Stomach (tissue), 9 donors: ENCODE data around the gene SGMS1. TPM values are rescaled to one million over a fixed set of nuclear protein-coding genes. Genes with fewer than 3 reads are reported as not detected.

Source experiments
- DNase-seq, 2 donors: peaks; one replicate each; pipeline versions ENCODE4 v3.0.0 to v3.0.0-alpha.2; 2013 to 2019
- H3K27ac ChIP-seq, 5 donors: fragments of 200-600 bp in 4 of 5; sonication (generic) in 4 of 5; one replicate each; pipeline ENCODE4 v1.5.1; 2013 to 2019; ENCODE audit warnings: mild to moderate bottlenecking in 1 of 5, moderate library complexity in 1 of 5
- H3K27me3 ChIP-seq, 3 donors: fragments of 200-600 bp; sonication (generic); one replicate each; pipeline ENCODE4 v1.5.1; 2017 to 2019; ENCODE audit warnings: mixed run types in 1 of 3
- H3K36me3 ChIP-seq, 4 donors: fragments of 200-600 bp; sonication (generic); 1 replicate in 3 of 4; 2 replicates in 1 of 4; pipeline ENCODE4 v1.5.1; 2016 to 2019
- H3K4me1 ChIP-seq, 4 donors: fragments of 200-600 bp; sonication (generic); one replicate each; pipeline ENCODE4 v1.5.1; 2016 to 2019
- H3K4me3 ChIP-seq, 4 donors: fragments of 200-600 bp; sonication (generic) in 3 of 4; one replicate each; pipeline ENCODE4 v1.5.1; 2016 to 2019; ENCODE audit warnings: mild to moderate bottlenecking in 1 of 4
- H3K9me3 ChIP-seq, 4 donors: fragments of 200-600 bp; sonication (generic); one replicate each; pipeline ENCODE4 v1.5.1; 2016 to 2019
- CTCF ChIP-seq, 7 experiments: fragments of 450-650 bp in 4 of 7; fragments of 200-600 bp in 3 of 7; sonication (generic) in 3 of 7; IDR thresholded peaks; one replicate each; pipeline ENCODE4 v1.5.1; 2016 to 2019; ENCODE audit warnings: antibody characterized with exemption in 7 of 7, control low read depth in 2 of 7, mild to moderate bottlenecking in 1 of 7
- EP300 ChIP-seq: sonication (generic); formaldehyde crosslinking; IDR thresholded peaks from one replicate; pipeline ENCODE4 v1.6.1; 2017; ENCODE audit warnings: antibody characterized with exemption
- POLR2A ChIP-seq, 4 donors: fragments of 450-650 bp; IDR thresholded peaks; one replicate each; pipeline ENCODE4 v1.6.1; 2016; ENCODE audit warnings: antibody characterized with exemption in 4 of 4, control low read depth in 2 of 4, mild to moderate bottlenecking in 1 of 4, moderate library complexity in 1 of 4
- POLR2AphosphoS5 ChIP-seq, 3 donors: sonication (generic); formaldehyde crosslinking; IDR thresholded peaks; one replicate each; pipeline ENCODE4 v1.6.1; 2016; ENCODE audit warnings: antibody characterized with exemption in 3 of 3
- WGBS, 5 donors: extraction: QIAGEN DNeasy Blood & Tissue Kit in 3 of 5; methylation state at CpG; one replicate each; pipeline versions ENCODE4 v1.1.5 to v1.1.7; 2013 to 2018; 5-methylcytosine and 5-hydroxymethylcytosine counted together
- intact Hi-C: fragments of 100-400 bp; cut with DNase I; formaldehyde crosslinking; loops from one replicate; pipeline ENCODE4 v1.15.1; 2023; ENCODE audit warnings: low total_unique reads
- polyA plus RNA-seq, 3 donors: library from polyadenylated mRNA; stranded (reverse); fragments of 200-250 nt; gene quantifications; one replicate each; pipeline ENCODE4 v1.2.3, GENCODE V29; 2013
- total RNA-seq, 5 donors: library from RNA; depleted of rRNA; stranded (reverse); fragments of >200 nt; gene quantifications; one replicate each; pipeline versions ENCODE4 v1.1.0 to v1.2.3, GENCODE V29; 2014 to 2016
- donor health status: healthy with polysubstance abuse.
- donor health status: Bipolar disorder and iron deficiency.
- donor health status: healthy.

The SGMS1 gene
- total and polyA plus RNA-seq, 8 donors: 6.2 to 229 (median 49.6) TPM

GRCh38 chr10:50526185-50526584 lies 97.6 kb downstream of the SGMS1 start:
- peaks cover 0 to 13% (median 5%) of the 10 kb centered on the region in 4 donors for H3K4me1 ChIP-seq
- 88 to 96% (median 93%) methylated on average over 4 of the region's 4 CpGs for WGBS, 5 donors

GRCh38 chr10:50523357-50523756 lies 100.4 kb downstream of the SGMS1 start:
- no peak for DNase-seq
- H3K36me3 ChIP-seq: peaks cover 0 to 11% (median 7%) of the 10 kb centered on the region in 4 donors
- H3K27ac ChIP-seq: no peak overlapping the region
- no peak for TF ChIP-seq POLR2AphosphoS5 (IDR thresholded peaks at IDR 0.05)
- no peak for TF ChIP-seq POLR2A (IDR thresholded peaks at IDR 0.05)
- no peak for TF ChIP-seq CTCF (IDR thresholded peaks at IDR 0.05)
- no peak for TF ChIP-seq EP300
- no peaks in the 10 kb centered on the region for H3K27me3 ChIP-seq
- H3K4me1 ChIP-seq: peaks cover 0 to 13% (median 5%) of the 10 kb centered on the region in 4 donors
- H3K9me3 ChIP-seq: no peaks in the 10 kb centered on the region
- H3K4me3 ChIP-seq: no peak overlapping the region
- intact Hi-C loops: no loop called here

More at GRCh38 chr10:50526185-50526584, 97.6 kb downstream of the SGMS1 start:
- Histone ChIP-seq H3K9me3 (no peaks in the 10 kb centered on the region), H3K27ac (no peak overlapping the region), H3K36me3 (no peaks in the 10 kb centered on the region), H3K4me3 (no peak overlapping the region), H3K27me3 (no peaks in the 10 kb centered on the region)
- DNase-seq: no peak
- no peak for TF ChIP-seq EP300
- TF ChIP-seq CTCF (IDR thresholded peaks at IDR 0.05): no peak
- TF ChIP-seq POLR2AphosphoS5 (IDR thresholded peaks at IDR 0.05): no peak
- no peak for TF ChIP-seq POLR2A (IDR thresholded peaks at IDR 0.05)
- intact Hi-C loops: no loop called here

- Histone ChIP-seq H3K9me3 (no peaks in the 10 kb centered on the region), H3K27me3 (no peaks in the 10 kb centered on the region), H3K4me3 (no peak overlapping the region), H3K27ac (no peak overlapping the region), H3K4me1 (peaks cover 0 to 13% (median 6%) of the 10 kb centered on the region in 4 donors), H3K36me3 (peaks cover 0 to 11% (median 7%) of the 10 kb centered on the region in 4 donors)
- intact Hi-C loops: no loop called here
- TF ChIP-seq POLR2AphosphoS5 (IDR thresholded peaks at IDR 0.05): no peak
- TF ChIP-seq POLR2A (IDR thresholded peaks at IDR 0.05): no peak
- no peak for TF ChIP-seq EP300
- TF ChIP-seq CTCF (IDR thresholded peaks at IDR 0.05): no peak
- 80 to 90% (median 87%) methylated on average over 2 of the region's 2 CpGs for WGBS, 5 donors
- DNase-seq: no peak
Observed at GRCh38 chr10:50522908-50523307, 100.8 kb downstream of the SGMS1 start.

GRCh38 chr10:50520115-50520514 lies 103.6 kb downstream of the SGMS1 start:
- intact Hi-C loops: no loop called here
- no peaks in the 10 kb centered on the region for H3K9me3 ChIP-seq
- WGBS, 5 donors: 97 to 100% (median 97%) methylated on average over 3 of the region's 3 CpGs
- TF ChIP-seq POLR2A (IDR thresholded peaks at IDR 0.05): no peak
- no peak for TF ChIP-seq EP300
- TF ChIP-seq CTCF (IDR thresholded peaks at IDR 0.05): no peak
- no peak for TF ChIP-seq POLR2AphosphoS5 (IDR thresholded peaks at IDR 0.05)
- no peaks in the 10 kb centered on the region for H3K27me3 ChIP-seq
- H3K4me1 ChIP-seq: peaks cover 0 to 5% (median 2%) of the 10 kb centered on the region in 4 donors
- H3K4me3 ChIP-seq: no peak overlapping the region
- no peak for DNase-seq
- H3K36me3 ChIP-seq: peaks cover 0 to 11% (median 7%) of the 10 kb centered on the region in 4 donors
- no peak overlapping the region for H3K27ac ChIP-seq
